HEK293T (cell line): ENCODE data around the gene EMX1.
A peak's percentile ranks its signal among the peaks of the same experiment; 100 is the strongest.

ENCODE experiments used
- CTCF ChIA-PET: fragments of 350-600 bp; formaldehyde crosslinking; extraction: SDS; loops from one replicate; lab custom pipeline; 2021; ENCODE audit warnings: antibody characterized with exemption, inconsistent platforms; lab: Yijun Ruan, JAX
- POLR2A ChIA-PET: fragments of 350-600 bp; formaldehyde crosslinking; extraction: SDS; loops from one replicate; lab custom pipeline; 2020; ENCODE audit warnings: antibody characterized with exemption, inconsistent platforms; lab: Yijun Ruan, JAX
- DNase-seq: peaks from one replicate; pipeline ENCODE4 v3.0.0; 2012; ENCODE audit warnings: mixed read lengths; ENCODE audit errors: extremely low spot score
- ARNT ChIP-seq: fragments of 450-650 bp; IDR thresholded peaks from 2 replicates; pipeline ENCODE4 v1.6.1; 2017; ENCODE audit warnings: mild to moderate bottlenecking
- BHLHE40 ChIP-seq: fragments of 450-650 bp; IDR thresholded peaks from 2 replicates; pipeline ENCODE4 v1.6.1; 2016; ENCODE audit warnings: mild to moderate bottlenecking, moderate library complexity, borderline replicate concordance
- CTBP1 ChIP-seq: fragments of 450-650 bp; IDR thresholded peaks from 2 replicates; pipeline ENCODE4 v1.6.1; 2016; ENCODE audit warnings: borderline replicate concordance
- ELF4 ChIP-seq: fragments of 450-650 bp; IDR thresholded peaks from 2 replicates; pipeline ENCODE4 v1.6.1; 2017; ENCODE audit warnings: antibody characterized with exemption
- FOXA1 ChIP-seq: fragments of 450-650 bp; IDR thresholded peaks from 2 replicates; pipeline ENCODE4 v1.6.1; 2016; ENCODE audit warnings: mild to moderate bottlenecking
- FOXK2 ChIP-seq: fragments of 450-650 bp; IDR thresholded peaks from 2 replicates; pipeline ENCODE4 v1.6.1; 2016; ENCODE audit warnings: mild to moderate bottlenecking
- FOXM1 ChIP-seq: fragments of 450-650 bp; IDR thresholded peaks from 2 replicates; pipeline ENCODE4 v1.6.1; 2017; ENCODE audit warnings: mild to moderate bottlenecking, borderline replicate concordance
- HDGF ChIP-seq: fragments of 450-650 bp; IDR thresholded peaks from 2 replicates; pipeline ENCODE4 v1.6.1; 2017; ENCODE audit warnings: antibody characterized with exemption, borderline replicate concordance
- L3MBTL2 ChIP-seq: fragments of 450-650 bp; conservative IDR thresholded peaks from 2 replicates; pipeline ENCODE4 v1.6.1; 2016; ENCODE audit warnings: mild to moderate bottlenecking
- LEF1 ChIP-seq: fragments of 450-650 bp; IDR thresholded peaks from 2 replicates; pipeline ENCODE4 v1.6.1; 2017; ENCODE audit warnings: mild to moderate bottlenecking, borderline replicate concordance
- NFRKB ChIP-seq: fragments of 450-650 bp; IDR thresholded peaks from 2 replicates; pipeline ENCODE4 v1.6.1; 2016; ENCODE audit warnings: mild to moderate bottlenecking, moderate library complexity
- SP1 ChIP-seq: fragments of 450-650 bp; IDR thresholded peaks from 2 replicates; pipeline ENCODE4 v1.6.1; 2017
- SUZ12 ChIP-seq: fragments of 450-650 bp; IDR thresholded peaks from 2 replicates; pipeline ENCODE4 v1.6.1; 2016; ENCODE audit warnings: mild to moderate bottlenecking
- TARDBP ChIP-seq: fragments of 450-650 bp; IDR thresholded peaks from 2 replicates; pipeline ENCODE4 v1.6.1; 2016
- ZNF384 ChIP-seq: fragments of 450-650 bp; IDR thresholded peaks from 2 replicates; pipeline ENCODE4 v1.6.1; 2016
- TF ChIP-seq, protein P1 (sequence below): fragments of 450-650 bp; IDR thresholded peaks from 2 replicates; pipeline ENCODE4 v1.6.1; 2016

The EMX1 gene

GRCh38 chr2:72969706-72970105, 52.4 kb downstream of the EMX1 start:
- TF ChIP-seq FOXK2 (no peak), FOXM1 (no peak), TARDBP (no peak), LEF1 (no peak), BHLHE40 (no peak), ELF4 (no peak), HDGF (no peak), FOXA1 (no peak), L3MBTL2 (no peak), CTBP1 (no peak), SUZ12 (no peak), SP1 (no peak), ARNT (no peak), ZNF384 (no peak), NFRKB (no peak)
- TF ChIP-seq, protein P1, sequence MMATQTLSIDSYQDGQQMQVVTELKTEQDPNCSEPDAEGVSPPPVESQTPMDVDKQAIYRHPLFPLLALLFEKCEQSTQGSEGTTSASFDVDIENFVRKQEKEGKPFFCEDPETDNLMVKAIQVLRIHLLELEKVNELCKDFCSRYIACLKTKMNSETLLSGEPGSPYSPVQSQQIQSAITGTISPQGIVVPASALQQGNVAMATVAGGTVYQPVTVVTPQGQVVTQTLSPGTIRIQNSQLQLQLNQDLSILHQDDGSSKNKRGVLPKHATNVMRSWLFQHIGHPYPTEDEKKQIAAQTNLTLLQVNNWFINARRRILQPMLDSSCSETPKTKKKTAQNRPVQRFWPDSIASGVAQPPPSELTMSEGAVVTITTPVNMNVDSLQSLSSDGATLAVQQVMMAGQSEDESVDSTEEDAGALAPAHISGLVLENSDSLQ: no peak

GRCh38 chr2:72971036-72971435, 53.7 kb downstream of the EMX1 start:
- CTCF ChIA-PET: interaction anchor here (1.1 kb wide), 1 partner anchor 77 kb away, joined by 3 read pairs; no protein-coding TSS in a partner anchor
- POLR2A ChIA-PET: no interaction called here
- TF ChIP-seq ELF4: no peak
- no peak for TF ChIP-seq ARNT
- no peak for TF ChIP-seq TARDBP
- TF ChIP-seq ZNF384: no peak
- TF ChIP-seq L3MBTL2: no peak
- TF ChIP-seq BHLHE40: no peak
- TF ChIP-seq CTBP1: no peak
- no peak for TF ChIP-seq FOXK2
- no peak for TF ChIP-seq NFRKB
- TF ChIP-seq LEF1: no peak
- TF ChIP-seq FOXA1: no peak
- TF ChIP-seq, protein P1: no peak
- no peak for TF ChIP-seq HDGF
- TF ChIP-seq FOXM1: no peak
- no peak for DNase-seq

More at GRCh38 chr2:72969706-72970105, 52.4 kb downstream of the EMX1 start:
- no peak for DNase-seq
- CTCF ChIA-PET: interaction anchor here (1.7 kb wide), 1 partner anchor 77 kb away, joined by 8 read pairs; no protein-coding TSS in a partner anchor
- POLR2A ChIA-PET: no interaction called here

DNA sequence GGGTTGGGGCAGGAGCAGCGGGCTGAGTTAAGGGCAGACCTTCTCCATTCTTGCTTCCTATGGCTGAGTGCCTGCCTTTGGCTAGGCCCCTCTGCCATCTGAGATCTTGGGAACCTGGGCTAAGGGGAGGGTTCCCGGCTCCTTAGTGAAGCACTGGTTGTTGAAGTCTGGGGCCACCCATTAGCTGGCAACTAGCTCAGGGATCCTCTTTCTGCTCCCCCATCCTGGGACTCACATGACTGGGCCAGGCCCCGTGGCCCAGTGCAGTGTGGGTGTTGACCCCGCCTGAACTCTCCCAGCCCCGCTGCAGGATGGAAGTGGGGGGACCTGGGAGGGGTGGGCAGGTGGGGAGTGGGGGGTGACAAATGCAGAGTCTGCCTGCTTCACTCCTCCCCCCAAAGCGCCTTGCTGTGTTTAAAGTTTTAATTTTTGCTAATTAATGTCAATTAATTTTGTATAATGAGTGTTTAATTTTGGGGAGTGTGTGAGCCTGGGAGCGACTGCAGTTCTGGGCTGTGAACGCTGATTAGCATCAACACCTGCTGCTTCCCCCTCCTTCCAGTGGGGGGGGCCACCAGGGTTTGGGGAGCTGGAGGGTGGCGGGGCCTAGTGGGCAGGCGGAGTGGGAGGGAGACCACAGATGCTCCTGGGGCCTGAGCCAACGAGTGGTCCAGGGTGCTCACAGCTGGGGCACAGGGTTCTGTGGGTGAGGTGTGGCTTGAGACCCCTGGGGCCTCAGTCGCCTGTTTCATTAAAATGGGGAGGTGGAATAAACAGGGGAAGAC, 55.2 kb downstream of the EMX1 start:
- DNase-seq: no peak
- no peak for TF ChIP-seq L3MBTL2
- no peak for TF ChIP-seq FOXM1
- no peak for TF ChIP-seq LEF1
- no peak for TF ChIP-seq SUZ12
- CTCF ChIA-PET: interaction anchor here (1.2 to 1.7 kb wide), 2 partner anchors 12 to 77 kb away, joined by 3 to 7 read pairs; no protein-coding TSS in a partner anchor
- POLR2A ChIA-PET: no interaction called here

DNA sequence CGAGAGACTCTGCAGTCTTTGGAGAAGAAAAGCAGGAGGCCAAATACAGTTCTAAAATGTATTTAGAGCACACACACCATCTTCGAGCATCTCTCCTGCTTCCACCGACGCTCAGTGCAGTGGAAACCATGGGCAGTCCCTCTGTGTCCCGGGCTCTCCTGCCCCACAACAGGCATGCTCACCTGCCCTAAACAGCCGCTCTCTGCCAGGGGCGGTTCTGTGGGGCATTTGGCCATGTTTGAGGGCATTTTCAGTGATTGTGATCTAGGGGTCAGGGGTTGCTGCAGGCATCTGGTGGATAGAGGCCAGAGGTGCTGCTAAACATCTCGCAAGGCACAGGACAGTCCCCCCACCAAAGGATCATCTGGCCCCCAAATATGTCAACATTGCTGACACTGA, 55.8 kb downstream of the EMX1 start:
- no peak for DNase-seq
- TF ChIP-seq SUZ12 (no peak), TARDBP (no peak), CTBP1 (no peak), ARNT (no peak), BHLHE40 (no peak), SP1 (no peak), ZNF384 (no peak), ELF4 (no peak), HDGF (no peak), FOXA1 (no peak), LEF1 (no peak), L3MBTL2 (no peak), NFRKB (no peak), FOXK2 (no peak)
- TF ChIP-seq, protein P1: no peak
- ChIA-PET CTCF (interaction anchor here (0.6 to 3.1 kb wide), 9 partner anchors 13 to 92 kb away, joined by 3 to 16 read pairs (median 4); partner anchors contain the start of gene SPR), POLR2A (no interaction called here)

DNA sequence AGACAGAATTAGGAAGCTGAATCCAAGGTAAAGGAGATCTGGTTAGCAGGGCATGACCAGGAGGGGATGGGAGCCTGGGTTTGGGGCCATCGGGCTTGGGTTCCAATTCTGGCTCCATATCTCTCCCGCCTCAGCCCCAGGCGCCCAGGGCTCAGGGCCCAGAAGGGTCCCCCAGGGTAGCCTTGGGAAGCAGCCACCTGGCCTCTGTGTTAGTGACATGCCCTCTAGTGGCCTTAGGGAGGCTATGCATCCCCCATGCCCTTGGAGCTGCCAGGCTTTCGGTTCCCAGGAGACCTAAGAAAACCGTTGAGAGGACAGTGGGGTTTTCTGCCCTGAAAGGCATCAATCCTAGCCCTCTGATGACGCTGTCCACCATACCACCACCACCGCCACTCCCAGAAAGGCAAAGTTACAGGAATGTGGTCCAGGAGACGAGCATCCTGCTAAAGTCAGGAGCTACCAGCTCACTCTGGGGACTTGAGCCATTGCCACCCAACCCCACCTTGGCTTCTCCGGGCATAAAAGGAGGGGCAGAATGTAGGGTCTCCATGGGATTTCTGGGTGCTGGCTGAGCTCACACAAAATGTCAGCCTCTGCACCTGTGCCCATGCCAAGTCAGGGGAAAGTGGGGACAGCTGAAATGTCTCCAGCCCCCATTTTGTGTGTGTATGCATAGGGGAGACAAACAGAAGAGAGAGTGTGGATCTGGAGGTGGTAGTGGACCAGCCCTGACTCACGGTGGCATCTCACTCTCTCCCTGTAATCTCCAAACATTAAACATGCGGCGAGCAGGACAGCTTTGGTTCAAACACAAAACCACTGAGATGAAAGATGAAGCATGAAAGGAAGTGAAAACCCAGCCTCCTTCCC, 56.5 kb downstream of the EMX1 start:
- peak; percentile 86 for DNase-seq
- ChIA-PET POLR2A (no interaction called here), CTCF (interaction anchor here (0.5 to 3.1 kb wide), 18 partner anchors 10 to 204 kb away, joined by 3 to 16 read pairs (median 3); partner anchors contain the start of gene SPR)
- TF ChIP-seq, protein P1: no peak
- no peak for TF ChIP-seq SP1
- no peak for TF ChIP-seq CTBP1
- TF ChIP-seq FOXA1: no peak
- no peak for TF ChIP-seq ZNF384
- no peak for TF ChIP-seq TARDBP
- no peak for TF ChIP-seq ELF4
- no peak for TF ChIP-seq FOXM1
- TF ChIP-seq BHLHE40: no peak
